K562 (cell line): ENCODE measurements around the gene PLPP7. TPM values are rescaled to one million over a fixed set of nuclear protein-coding genes. Genes with fewer than 3 reads are reported as not detected.

Experiments
- CC2D1A ChIP-seq: fragments of 450-650 bp; IDR thresholded peaks from 2 replicates; pipeline ENCODE4 v1.6.1; 2017; ENCODE audit warnings: mild to moderate bottlenecking
- CGGBP1 ChIP-seq: fragments of 250-450 bp; sonication (Bioruptor Pico); IDR thresholded peaks from 2 replicates; pipeline ENCODE4 v1.9.0; 2021; ENCODE audit warnings: mild to moderate bottlenecking
- CTBP1 ChIP-seq: fragments of 450-650 bp; IDR thresholded peaks from 2 replicates; pipeline ENCODE4 v1.6.1; 2016; ENCODE audit warnings: borderline replicate concordance
- FOS ChIP-seq: IDR thresholded peaks from 3 replicates; pipeline ENCODE4 v1.6.1; 2011; ENCODE audit not compliant: insufficient read length; ENCODE audit errors: extremely low read depth
- HCFC1 ChIP-seq: IDR thresholded peaks from 2 replicates; pipeline ENCODE4 v1.6.1; 2012; ENCODE audit warnings: low read depth, low read length, improper control_type of control experiment
- L3MBTL2 ChIP-seq: fragments of 450-650 bp; IDR thresholded peaks from 2 replicates; pipeline ENCODE4 v1.6.1; 2016; ENCODE audit warnings: mild to moderate bottlenecking, moderate library complexity
- PKNOX1 ChIP-seq: fragments of 450-650 bp; IDR thresholded peaks from 2 replicates; pipeline ENCODE4 v1.6.1; 2016
- RBM25 ChIP-seq: fragments of 200-400 bp; formaldehyde crosslinking; IDR thresholded peaks from 2 replicates; pipeline ENCODE4 v1.6.1; 2018; ENCODE audit warnings: low read length, low read depth, moderate library complexity; ENCODE audit not compliant: severe bottlenecking
- SIN3B ChIP-seq: fragments of 450-650 bp; IDR thresholded peaks from 2 replicates; pipeline ENCODE4 v1.6.1; 2017; ENCODE audit warnings: low read depth, mild to moderate bottlenecking, moderate library complexity
- SPI1 ChIP-seq: IDR thresholded peaks from 2 replicates; pipeline ENCODE4 v1.6.1; 2011; ENCODE audit warnings: low read depth, low read length, control low read depth, borderline replicate concordance
- SRF ChIP-seq, 2 experiments: fragments of 250-450, 450-650 bp in 1 of 2; sonication (Bioruptor Pico) in 1 of 2; sonication (generic) in 1 of 2; formaldehyde crosslinking; IDR thresholded peaks; 2 replicates each; pipeline versions ENCODE4 v1.5.0 to v1.5.1; 2020 to 2022; ENCODE audit warnings: mild to moderate bottlenecking in 1 of 2, missing genetic modification reagents in 1 of 2
- ZNF174 ChIP-seq: fragments of 250-450 bp; sonication (Bioruptor Pico); IDR thresholded peaks from 2 replicates; pipeline ENCODE4 v1.4.0; 2020; ENCODE audit warnings: mild to moderate bottlenecking
- ZNF780A ChIP-seq: fragments of 250-450 bp; sonication (Bioruptor Pico); IDR thresholded peaks from 2 replicates; pipeline ENCODE4 v1.5.0; 2021; ENCODE audit warnings: mild to moderate bottlenecking
- polyA plus RNA-seq, 8 experiments: library from polyadenylated mRNA; depleted of rRNA in 4 of 8; stranded (reverse) in 5 of 8; unstranded in 3 of 8; fragments of >200 nt; fragmentation: Nextera tagmentation in 2 of 8; fragmentation: Illumina TruSeq in 1 of 8; extraction: Ambion mirVana in 2 of 8; extraction: Trizol in 1 of 8; gene quantifications; 2 replicates each; pipeline versions ENCODE4 v1.2.1 to v1.2.3, GENCODE V29; 2011 to 2014; ENCODE audit warnings: inconsistent platforms in 1 of 8, missing spikeins in 1 of 8
- total RNA-seq, 7 experiments: library from RNA; depleted of rRNA in 6 of 7; stranded (reverse); fragments of >200 nt in 6 of 7; fragmentation: Illumina TruSeq in 2 of 7; extraction: Trizol in 2 of 7; gene quantifications; 2 replicates each; pipeline versions ENCODE4 v1.2.1 to v1.2.3, GENCODE V29; 2011 to 2021; ENCODE audit warnings: low replicate concordance in 1 of 7
- TF ChIP-seq, protein P1 (sequence below), 2 experiments: IDR thresholded peaks; 2 replicates each; pipeline ENCODE4 v1.6.1; 2012; ENCODE audit warnings: improper control_type of control experiment in 2 of 2, low read depth in 2 of 2, low read length in 2 of 2, borderline replicate concordance in 1 of 2
- TF ChIP-seq, protein P2 (sequence below), 2 experiments: fragments of 450-650 bp; formaldehyde crosslinking in 1 of 2; IDR thresholded peaks; 2 replicates each; pipeline versions ENCODE4 v1.4.0 to v1.6.1; 2014 to 2020; ENCODE audit warnings: mild to moderate bottlenecking in 2 of 2, borderline replicate concordance in 1 of 2, low read depth in 1 of 2

Gene PLPP7
- total and polyA plus RNA-seq, 9 of the 15 experiments (the other 6 are each of a cell fraction or from before 2014, with no cell fraction given) = 0.09 to 0.93 (median 0.18) TPM; not detected in 4

GRCh38 chr9:131349881-131350563 lies 60.5 kb downstream of the PLPP7 start (continued):
- TF ChIP-seq SIN3B = peak; percentile 29; the same call in 1 of the 2 replicates
- TF ChIP-seq, protein P1, sequence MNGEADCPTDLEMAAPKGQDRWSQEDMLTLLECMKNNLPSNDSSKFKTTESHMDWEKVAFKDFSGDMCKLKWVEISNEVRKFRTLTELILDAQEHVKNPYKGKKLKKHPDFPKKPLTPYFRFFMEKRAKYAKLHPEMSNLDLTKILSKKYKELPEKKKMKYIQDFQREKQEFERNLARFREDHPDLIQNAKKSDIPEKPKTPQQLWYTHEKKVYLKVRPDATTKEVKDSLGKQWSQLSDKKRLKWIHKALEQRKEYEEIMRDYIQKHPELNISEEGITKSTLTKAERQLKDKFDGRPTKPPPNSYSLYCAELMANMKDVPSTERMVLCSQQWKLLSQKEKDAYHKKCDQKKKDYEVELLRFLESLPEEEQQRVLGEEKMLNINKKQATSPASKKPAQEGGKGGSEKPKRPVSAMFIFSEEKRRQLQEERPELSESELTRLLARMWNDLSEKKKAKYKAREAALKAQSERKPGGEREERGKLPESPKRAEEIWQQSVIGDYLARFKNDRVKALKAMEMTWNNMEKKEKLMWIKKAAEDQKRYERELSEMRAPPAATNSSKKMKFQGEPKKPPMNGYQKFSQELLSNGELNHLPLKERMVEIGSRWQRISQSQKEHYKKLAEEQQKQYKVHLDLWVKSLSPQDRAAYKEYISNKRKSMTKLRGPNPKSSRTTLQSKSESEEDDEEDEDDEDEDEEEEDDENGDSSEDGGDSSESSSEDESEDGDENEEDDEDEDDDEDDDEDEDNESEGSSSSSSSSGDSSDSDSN (IDR thresholded peaks at IDR 0.05; ENCODE audit: borderline replicate concordance in 1 of 2, low read depth in 2 of 2, low read length in 2 of 2) = peak in 1 of 2 experiments; percentile 62; a peak in 1 of 4 replicates
- TF ChIP-seq ZNF780A = no peak
- no peak for TF ChIP-seq RBM25
- peak; percentile 76 for TF ChIP-seq L3MBTL2
- TF ChIP-seq SRF (CRISPR knock-in tag; IDR thresholded peaks at IDR 0.05) = peak in 1 of 2 experiments; percentile 51; a peak in 1 of 4 replicates
- TF ChIP-seq CGGBP1 (CRISPR knock-in tag) = no peak
- TF ChIP-seq CC2D1A = peak; percentile 81
- TF ChIP-seq SPI1 = peak; percentile 64
- TF ChIP-seq CTBP1 = peak; percentile 62; the same call in 1 of the 2 replicates
- TF ChIP-seq HCFC1 = 0 out of 2 replicates have a peak, but pooled peaks have one; percentile 8
- TF ChIP-seq ZNF174 (CRISPR knock-in tag) = no peak
- peak; percentile 42; the same call in 1 of the 2 replicates for TF ChIP-seq PKNOX1
- TF ChIP-seq, protein P2, sequence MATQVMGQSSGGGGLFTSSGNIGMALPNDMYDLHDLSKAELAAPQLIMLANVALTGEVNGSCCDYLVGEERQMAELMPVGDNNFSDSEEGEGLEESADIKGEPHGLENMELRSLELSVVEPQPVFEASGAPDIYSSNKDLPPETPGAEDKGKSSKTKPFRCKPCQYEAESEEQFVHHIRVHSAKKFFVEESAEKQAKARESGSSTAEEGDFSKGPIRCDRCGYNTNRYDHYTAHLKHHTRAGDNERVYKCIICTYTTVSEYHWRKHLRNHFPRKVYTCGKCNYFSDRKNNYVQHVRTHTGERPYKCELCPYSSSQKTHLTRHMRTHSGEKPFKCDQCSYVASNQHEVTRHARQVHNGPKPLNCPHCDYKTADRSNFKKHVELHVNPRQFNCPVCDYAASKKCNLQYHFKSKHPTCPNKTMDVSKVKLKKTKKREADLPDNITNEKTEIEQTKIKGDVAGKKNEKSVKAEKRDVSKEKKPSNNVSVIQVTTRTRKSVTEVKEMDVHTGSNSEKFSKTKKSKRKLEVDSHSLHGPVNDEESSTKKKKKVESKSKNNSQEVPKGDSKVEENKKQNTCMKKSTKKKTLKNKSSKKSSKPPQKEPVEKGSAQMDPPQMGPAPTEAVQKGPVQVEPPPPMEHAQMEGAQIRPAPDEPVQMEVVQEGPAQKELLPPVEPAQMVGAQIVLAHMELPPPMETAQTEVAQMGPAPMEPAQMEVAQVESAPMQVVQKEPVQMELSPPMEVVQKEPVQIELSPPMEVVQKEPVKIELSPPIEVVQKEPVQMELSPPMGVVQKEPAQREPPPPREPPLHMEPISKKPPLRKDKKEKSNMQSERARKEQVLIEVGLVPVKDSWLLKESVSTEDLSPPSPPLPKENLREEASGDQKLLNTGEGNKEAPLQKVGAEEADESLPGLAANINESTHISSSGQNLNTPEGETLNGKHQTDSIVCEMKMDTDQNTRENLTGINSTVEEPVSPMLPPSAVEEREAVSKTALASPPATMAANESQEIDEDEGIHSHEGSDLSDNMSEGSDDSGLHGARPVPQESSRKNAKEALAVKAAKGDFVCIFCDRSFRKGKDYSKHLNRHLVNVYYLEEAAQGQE (IDR thresholded peaks at IDR 0.05; ENCODE audit: borderline replicate concordance) = peak; percentile 83
- TF ChIP-seq, protein P2 (CRISPR knock-in tag; IDR thresholded peaks at IDR 0.05; ENCODE audit: low read depth) = no peak
- no peak for TF ChIP-seq FOS
